Cortex of kidney (tissue), 1 donor: Measurements from ENCODE around the gene MLH3.
"Not testable (repeated sequence)": the region's sequence is repeated elsewhere in the genome, so short reads cannot be mapped to it uniquely, and the experiment has no call there.

Source experiments
- DNase-seq: peaks from one replicate; lab custom pipeline; 2025; lab: John Stamatoyannopoulos, UW

MLH3 gene

DNA sequence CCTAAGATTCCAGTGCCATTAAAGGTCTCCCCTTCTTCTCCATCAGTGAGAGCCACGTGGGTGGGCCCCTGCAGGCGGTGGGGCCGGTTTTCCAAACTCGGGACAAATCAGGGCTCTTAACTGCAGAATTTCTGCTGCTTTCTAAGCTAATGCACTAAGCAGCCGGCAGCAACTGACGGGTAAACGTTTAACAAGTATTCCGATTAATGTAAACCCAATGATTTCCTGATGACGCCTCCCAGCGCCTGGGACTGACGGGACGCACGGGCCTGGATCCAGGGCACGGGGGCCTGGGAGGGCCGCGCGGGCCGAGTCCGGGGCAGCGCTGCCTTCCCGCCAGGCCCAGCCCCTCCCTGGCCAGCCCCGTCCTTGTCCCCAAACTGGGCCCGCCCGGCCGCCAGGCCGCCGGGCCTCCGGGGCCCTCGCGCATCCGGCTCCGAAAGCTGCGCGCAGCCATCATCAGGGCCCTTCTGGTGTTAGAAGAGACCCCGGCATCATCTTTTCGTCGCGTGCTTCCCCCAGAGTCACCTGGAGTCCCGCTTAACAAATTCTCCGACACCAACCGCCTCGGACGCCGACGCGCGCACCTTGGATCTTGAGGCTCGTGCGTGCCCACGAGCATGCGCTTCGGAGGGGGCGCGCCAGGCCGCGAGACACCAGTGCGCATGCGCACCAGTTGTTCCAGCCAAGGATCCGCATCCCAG is at the start of gene MLH3:
Gene MLH3, minus strand, starts transcription at position 616 of the 704 bp plus-strand sequence. CDS start 1,812 bp downstream, outside the sequence.
- DNase-seq: peak; percentile 30

DNA sequence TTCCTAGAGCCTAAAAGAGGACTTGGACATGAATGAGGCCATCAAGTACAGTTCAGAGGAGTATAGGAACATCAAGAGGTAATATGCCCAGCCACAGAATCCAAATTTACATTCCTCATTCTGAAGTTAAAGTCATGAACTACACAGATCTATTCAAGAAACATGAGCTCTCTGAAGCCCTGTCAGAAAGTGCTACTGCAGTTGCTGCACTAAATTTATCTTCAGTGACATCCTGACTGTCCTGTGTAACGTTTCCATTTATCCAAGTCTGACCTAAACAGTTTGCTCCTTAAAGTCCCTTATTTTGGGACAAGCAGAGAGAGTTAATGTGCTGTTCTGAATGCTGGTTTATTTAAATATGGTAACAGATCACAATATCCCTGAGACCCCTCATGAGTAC is 47.4 kb upstream of the MLH3 start:
- DNase-seq: no peak

DNA sequence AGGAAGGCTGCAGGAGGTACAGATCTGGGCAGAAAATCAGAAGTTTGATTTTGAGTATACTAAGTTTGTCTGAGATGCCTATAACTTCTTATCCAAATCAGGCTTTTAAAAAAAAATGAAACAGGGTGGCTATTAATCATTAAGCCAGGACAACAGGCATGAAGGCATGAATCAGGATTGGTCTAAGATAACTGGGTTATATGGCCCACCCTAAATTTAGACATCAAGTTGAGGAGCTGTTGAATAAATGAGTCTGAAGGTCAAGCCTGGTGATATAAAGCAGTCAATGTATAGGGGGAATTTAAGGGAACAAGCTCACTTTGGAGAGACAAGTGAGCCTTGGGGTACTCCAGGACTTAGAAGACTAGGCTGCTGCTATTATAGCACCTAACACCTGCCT is 46.9 kb upstream of the MLH3 start:
- DNase-seq: no peak

DNA sequence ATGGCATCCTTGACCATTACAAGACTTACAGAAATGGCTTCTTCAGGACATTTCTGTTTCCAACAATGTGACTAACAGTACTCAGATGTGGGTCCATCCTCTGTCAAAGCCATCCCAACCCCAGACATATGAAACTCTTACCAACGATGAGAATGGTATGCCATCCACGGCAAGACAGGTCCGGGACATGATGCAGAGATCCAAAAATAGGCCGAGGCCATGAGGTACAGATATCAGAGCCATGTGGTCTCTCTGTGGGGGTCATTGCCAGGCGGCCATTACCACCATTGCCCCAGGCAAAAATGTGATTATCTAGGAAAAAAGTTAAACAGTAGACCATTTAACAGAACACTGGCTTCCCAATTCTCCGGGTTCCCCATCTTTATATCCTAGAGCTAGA is 45.7 kb upstream of the MLH3 start:
- no peak for DNase-seq

DNA sequence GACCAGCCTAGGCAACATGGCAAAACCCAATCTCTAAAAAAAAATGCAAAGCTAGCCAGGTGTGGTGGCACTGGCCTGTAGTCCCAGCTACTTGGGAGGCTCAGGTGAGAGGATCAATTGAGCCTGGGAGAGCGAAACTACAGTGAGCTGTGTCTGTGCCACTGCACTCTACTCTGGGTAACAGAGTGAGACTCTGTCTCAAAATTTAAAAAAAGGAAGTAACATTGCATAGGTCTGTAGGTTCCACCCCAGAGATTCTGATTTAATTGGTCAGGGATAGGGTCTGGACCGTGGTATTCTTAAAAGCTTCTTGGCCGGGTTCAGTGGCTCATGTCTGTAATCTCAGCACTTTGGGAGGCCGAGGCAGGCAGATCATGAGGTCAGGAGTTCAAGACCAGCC is 44.4 kb upstream of the MLH3 start:
- DNase-seq: no peak

DNA sequence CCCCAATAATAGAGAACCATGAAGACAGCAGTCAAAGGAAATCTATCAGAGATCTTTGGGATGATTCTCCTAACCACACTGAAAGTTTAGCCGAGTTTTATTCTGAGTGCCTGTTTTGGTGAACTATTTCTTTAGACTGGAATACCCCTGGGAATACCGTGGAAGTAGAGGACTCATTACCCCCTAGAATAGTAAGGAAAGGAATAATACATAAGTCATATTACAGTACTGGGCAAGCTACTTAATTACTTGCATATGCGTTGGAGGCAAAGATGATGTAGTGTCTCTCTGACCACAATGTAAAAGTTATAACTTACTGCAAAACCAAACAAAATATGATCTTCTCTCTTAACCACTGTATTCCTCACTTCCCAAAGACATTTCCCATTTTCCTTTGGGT is 43.6 kb upstream of the MLH3 start:
- DNase-seq: no peak

DNA sequence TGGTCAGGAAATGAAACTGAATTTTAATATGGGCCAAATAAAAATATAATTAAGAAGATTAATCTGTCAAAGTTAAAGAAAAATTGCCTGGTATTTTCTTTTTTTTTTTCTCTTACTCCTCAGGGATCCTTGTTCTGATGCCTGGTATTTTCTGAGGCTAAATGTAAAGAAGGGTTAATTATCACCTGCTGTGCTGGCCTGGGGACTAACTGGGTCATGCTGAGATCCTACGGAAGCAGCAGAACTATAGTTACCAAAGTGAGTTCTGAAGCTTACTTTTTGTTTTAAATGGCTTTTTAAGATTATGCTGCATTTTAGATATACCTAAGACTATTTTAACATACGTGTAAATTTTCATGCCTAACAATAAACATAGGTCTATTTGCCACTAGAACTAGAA is 41.4 kb upstream of the MLH3 start:
- DNase-seq: no peak

DNA sequence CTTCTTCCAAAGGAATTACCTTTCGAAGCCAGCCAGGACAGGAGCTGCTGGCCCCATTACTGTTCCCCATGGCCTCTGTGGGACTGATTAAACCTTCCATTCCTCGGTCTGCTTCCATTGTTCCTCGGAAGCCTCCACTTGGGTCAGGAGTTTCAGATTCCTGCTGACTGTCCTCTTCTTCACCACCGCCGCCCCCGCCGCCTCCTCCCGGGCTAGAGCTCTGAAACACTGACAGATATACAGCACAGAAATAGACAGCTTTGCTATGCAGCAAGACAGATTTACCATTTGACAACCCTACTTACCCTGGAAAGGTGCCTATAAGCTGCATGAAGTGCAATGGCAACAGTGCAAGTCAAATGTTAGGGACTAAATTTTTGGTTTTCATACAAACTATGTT is 40.0 kb upstream of the MLH3 start:
- no peak for DNase-seq

DNA sequence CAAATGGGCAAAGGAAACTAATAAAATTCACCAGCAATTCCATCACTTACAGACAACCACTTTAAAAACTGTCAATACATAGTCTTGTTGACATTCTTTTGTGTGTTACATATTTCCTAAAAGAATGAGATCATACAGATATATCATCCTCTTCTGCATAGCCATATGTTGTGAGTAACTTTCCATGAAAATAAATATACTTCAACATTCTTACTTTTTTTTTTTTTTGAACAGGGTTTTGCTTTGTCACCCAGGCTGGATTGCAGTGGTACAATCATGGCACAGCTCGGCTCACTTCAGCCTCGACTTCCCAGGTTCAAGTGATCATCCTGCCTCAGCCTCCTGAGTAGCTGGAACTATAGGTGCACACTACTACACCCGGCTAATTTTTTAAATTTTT is 39.1 kb upstream of the MLH3 start:
- DNase-seq: no peak

DNA sequence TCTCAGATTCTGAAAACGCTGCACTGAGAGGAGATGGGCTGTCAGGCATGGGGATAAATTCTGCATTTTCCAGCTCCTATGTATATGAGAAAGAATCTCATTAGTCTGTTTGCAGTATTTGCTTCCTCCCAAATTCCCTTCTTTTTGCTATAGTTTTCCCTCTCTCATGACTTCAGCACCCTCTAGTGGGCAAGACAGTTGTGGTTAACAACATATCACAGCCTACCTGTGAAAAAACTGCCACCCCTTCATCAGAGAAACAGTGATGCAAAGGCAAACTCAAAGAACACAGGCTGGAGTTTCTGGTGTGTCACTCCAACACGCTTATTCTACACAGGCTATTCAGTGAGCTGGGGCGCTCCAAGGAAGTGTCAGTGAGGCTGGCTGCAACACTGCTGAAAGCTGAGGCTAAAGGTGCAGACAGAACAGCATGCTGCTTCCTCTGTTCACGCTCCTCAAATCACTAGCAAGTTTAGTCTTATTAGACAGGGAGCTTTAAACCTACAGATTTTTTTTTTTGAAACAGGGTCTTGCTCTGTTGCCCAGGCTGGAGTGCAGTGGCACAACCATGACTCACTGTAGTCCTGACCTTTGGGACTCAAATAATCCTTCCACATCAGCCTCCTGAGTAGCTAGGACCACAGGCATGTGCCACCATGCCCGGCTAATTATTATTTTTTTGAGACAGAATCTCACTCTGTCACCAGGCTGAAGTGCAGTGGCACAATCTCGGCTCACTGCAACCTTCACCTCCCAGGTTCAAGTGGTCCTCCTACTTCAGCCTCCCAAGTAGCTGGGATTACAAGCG is 37.5 kb upstream of the MLH3 start:
- no peak for DNase-seq

DNA sequence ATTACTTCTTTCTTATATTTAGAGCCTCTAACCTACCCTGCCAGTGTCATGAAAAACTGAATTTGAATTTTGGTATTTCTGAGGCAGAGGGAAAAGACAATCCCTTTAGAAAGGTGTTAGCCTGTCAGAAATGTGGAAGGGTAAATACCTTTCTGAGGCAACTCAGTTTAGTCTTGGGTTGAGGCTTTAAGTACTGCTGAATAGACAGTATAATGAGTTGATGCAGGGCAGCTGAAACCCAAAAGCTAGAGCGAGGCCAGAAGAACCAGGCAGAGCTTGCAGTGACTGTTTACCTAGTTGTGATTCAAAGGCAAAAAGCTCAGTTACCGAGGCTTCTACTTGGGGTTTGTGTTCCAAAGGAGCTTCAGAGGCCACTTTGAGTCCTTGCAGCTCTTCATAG is 36.9 kb upstream of the MLH3 start:
- no peak for DNase-seq

DNA sequence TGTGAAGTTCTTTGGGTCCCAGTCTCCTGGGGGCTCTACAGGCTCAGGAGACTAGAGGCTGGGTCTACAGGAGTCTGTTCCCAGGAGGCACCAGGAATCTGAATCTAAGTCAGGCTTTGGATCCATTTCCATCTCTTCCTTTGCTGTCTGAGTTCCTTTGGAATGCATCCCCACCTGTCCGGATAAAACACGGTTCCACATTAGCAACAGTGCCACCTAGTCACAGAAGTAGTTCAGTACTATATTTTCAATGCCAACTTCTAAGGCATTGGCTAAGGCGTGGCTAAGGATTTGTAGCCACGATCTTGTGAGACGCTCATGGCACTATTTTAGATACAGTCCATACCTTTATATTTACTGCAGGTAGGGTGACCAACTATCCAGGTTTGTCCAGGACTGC is 33.2 kb upstream of the MLH3 start:
- DNase-seq: no peak

DNA sequence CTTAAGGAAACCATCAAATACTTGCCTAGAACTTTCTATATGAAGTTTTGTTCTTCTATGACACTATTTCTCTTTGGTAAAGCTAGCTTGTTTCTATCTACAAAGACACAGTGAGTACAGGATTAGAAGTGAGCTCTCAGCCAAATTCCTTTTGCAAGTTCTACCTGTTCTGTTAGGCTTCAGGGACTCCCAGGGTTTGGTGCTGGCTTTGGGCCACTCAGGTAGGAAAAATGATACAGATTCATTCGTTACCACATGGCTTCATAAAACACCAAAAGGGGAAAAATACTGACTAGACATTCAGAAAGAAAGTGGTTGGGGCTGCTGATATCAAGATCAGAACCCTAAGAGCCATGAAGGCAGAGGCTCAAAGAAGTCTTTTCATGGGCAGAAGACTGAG is 32.0 kb upstream of the MLH3 start:
- DNase-seq: no peak

DNA sequence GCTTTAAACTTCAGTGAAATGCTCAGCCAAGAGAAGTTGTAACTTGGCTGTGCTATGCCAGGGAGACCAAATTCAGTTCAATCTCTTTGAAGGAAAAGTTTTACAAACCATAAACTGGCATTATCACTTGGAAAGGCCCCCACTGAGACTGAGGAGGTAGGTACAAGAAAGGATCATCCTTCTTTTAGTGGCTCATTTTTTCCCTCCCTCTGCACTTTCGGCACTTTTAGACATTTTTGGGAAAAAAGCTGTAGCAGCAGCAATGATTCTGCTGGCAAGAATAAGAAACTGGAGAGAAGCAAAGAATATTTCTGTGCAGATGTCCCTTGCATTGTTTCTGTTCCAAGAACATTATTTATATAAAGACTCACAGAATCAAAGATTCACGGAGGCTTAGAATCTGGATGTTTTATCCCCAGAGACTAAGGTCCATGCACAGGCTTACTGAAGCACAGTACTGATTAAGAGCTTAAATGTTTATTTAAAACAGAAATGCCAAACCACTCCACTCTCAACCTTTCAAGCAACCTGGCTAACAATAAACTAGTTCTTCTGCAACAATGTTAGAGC is 30.5 kb upstream of the MLH3 start:
- no peak for DNase-seq

DNA sequence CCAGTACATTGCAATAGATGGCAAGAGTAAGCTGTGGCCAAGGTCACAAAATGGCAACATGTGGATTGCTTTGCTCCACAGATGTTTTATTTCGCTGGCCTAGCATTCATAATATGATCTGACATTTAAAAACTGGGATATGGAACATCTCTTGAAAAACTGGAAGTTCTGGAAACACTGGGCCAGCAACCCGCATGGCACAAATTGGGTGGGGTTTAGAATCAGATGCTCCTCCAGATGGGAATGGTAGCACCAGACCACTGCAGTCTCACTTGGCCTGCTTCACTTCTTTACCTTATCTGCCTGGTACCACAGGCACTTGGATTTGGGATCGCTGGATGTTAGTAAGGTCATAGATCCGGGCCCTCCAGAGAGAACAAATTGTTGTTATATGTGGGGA is 28.3 kb upstream of the MLH3 start:
- no peak for DNase-seq

DNA sequence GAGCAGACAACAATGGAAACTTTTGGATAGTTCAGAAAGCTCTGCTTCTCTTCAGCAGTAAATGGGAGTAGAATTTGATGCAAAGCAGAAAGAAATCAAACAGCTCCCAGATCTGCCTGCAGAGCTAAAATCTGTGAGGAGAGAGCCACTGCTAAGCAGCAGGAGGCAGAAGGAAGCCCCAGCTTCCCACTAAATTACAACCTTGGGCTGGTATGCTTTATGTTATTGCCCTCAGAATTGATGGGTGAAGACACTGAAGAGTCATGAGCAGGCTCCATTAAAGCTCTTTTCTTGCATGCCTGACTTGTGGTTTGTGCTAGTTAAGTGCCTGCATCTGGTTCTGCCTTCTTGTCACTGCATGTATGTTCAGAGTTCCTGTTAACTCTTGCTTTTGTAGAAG is 26.5 kb upstream of the MLH3 start:
- no peak for DNase-seq

DNA sequence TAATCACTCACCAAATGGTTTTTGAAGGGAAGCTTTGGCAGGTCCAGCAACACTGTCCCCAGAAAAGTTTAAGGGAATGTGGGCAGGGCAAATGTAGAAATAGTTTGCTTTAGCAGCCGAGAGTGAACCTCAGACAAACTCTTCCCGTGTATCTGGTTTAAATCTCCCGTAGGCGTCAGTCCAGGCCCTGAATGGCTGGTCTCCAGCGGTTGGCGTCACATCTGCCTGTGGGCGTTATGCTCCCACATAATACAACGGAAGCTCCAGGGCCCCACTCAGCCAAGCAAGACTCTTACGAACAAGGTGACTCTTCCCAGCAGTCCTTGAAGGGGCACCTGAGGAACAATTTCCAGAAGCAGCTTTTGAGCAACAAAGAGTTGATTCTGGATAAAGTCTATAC is 19.1 kb upstream of the MLH3 start:
- no peak for DNase-seq

DNA sequence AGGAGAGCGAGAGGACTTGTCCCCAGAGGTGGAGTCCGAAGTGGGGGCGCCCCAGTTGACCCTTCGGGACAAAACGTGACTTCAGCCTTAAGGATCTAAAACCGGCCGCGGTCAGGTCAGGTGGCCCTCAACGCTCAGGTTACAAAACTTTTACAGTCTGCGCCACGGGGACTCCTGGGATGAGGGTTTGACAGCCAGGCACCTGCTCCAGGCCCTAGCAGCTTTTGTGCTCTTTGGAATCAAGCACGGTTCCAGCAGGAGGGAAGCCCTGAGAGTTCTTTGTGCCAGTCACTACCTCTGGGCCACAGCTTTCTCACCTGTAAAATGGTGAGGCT is 18.5 kb upstream of the MLH3 start:
- no peak for DNase-seq

DNA sequence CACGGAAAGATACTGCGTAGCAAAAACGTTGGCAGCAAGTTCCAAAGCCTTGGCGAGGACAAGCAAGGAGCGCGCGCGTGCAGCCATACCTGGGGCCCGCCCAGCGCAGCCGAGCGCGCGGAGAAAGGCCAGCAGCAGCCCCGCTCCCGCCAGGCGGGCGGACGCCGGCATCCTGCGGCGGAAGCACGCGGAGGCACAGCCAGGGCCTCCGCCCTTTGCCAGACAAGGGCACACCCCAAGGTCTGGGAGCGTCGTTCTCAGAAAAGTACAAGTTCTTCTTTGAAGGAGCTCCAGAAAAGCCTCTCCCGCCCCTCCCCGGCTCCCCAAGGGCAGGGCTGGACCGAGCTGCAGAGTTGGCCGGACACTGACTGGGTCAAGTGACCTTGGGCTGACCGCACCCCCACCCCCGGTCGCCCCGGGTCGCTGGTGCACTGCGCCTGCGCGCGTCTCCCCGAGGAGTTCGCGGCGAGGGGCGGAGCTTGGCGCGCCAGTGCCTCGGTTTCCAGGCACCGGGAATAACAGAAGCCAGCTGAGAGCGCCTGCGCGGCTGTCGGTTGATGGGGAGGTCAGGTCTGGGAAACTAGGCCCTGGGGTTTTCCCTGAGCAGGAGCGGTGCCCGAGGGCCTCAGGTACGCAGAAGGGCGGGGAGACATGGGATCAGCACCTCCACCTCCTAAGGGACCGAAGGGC is 18.0 kb upstream of the MLH3 start, which contains the start of gene ZC2HC1C:
Gene ZC2HC1C, plus strand, starts transcription at position 521 of the 690 bp plus-strand sequence. CDS start 933 bp downstream, outside the sequence.
- DNase-seq: peak; percentile 75

DNA sequence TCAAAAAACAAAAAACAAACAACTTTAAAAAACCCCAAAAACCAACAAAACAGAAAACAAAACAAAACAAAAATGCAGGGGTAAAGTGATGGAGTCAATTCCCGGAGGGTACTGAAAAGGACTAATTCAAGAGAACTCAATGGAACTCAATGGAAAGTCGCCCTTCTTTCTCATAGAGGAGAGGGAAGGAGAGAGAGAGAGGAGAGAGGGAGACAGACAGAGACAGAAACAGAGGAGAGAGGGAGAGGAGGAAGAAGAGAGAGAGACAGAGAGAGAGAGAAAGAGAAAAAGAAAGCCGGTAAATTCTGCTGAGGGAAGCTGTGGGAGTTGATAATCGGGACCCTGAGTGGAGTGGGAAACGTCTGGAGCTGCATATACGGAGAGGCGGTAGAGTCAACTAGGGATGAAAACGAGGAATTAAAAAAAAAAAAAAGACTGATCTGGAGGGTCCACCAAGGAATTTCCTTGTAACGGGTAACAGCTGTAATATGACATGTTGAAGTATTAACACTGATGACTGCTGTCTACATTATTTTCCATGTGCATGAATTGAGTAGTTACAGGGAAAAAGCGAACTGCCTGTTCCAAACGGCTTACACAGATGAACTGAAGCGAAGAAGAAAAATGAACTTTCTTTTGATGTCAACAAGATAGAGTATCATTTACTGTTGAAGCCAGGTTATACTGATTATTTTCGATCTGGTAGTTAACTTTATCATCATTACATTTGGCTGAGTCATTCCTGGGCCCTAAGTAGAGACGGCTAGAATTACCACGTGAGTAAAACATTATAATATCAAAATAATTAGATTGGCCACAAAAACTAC is 17.2 kb upstream of the MLH3 start:
- DNase-seq: no peak

DNA sequence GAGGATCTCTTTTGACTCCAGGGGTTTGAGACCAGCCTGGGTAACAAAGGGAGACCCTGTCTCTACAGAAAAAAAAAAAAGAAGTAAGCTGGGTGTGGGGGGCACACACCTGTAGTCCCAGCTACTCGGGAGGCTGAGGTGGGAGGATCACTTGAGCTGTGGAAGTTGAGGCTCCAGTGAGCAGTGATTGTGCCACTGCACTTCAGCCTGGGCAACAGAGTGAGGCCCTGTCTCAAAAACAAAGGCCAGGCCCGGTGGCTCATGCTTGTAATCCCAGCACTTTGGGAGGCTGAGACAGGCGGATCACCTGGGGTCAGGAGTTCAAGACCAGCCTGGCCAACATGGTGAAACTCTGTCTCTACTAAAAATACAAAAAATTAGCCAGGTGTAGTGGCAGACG is 16.5 kb upstream of the MLH3 start:
- DNase-seq: not testable (repeated sequence)

DNA sequence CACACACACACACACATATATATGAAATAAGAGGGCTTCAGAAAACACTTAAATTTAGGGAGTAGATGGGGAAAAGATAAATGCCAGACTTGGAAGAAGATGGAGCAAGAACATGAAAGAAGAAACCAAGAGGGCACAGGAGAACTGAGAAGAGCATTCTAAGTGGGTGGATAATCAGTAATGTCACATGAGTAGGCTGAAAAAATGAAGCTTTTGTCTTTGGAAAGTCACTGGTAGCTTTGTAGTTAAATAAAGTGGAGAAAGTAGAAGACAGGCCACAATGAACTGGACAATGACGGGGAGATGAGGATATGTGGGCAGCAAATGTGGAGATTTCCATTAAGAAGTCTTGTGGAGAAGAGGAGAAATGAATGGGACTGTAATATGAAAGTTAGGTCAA is 15.9 kb upstream of the MLH3 start:
- no peak for DNase-seq
